Osteocyte (in vitro differentiated cells): Measurements from ENCODE around the gene PLXNA4. TPM values are rescaled to one million over a fixed set of nuclear protein-coding genes. Genes with fewer than 3 reads are reported as not detected.

Source experiments
- DNase-seq: peaks from one replicate; pipeline ENCODE4 v3.0.0; 2021; ENCODE audit warnings: mixed read lengths; ENCODE audit not compliant: unreplicated experiment; ENCODE audit errors: extremely low spot score
- H3K27ac Mint-ChIP-seq: one replicate; pipeline ENCODE4 v1.8.0; 2021; ENCODE audit warnings: mild to moderate bottlenecking, mixed read lengths; ENCODE audit not compliant: unreplicated experiment
- H3K27me3 Mint-ChIP-seq: one replicate; pipeline ENCODE4 v1.8.0; 2021; ENCODE audit warnings: mixed read lengths; ENCODE audit not compliant: unreplicated experiment
- H3K36me3 Mint-ChIP-seq: one replicate; pipeline ENCODE4 v1.8.0; 2021; ENCODE audit warnings: mixed read lengths; ENCODE audit not compliant: unreplicated experiment
- H3K4me1 Mint-ChIP-seq: one replicate; pipeline ENCODE4 v1.8.0; 2021; ENCODE audit warnings: mixed read lengths; ENCODE audit not compliant: unreplicated experiment
- H3K4me3 Mint-ChIP-seq: one replicate; pipeline ENCODE4 v1.8.0; 2021; ENCODE audit warnings: mild to moderate bottlenecking, moderate library complexity, mixed read lengths; ENCODE audit not compliant: unreplicated experiment
- H3K9me3 Mint-ChIP-seq: one replicate; pipeline ENCODE4 v1.8.0; 2021; ENCODE audit warnings: mixed read lengths; ENCODE audit not compliant: unreplicated experiment
- total RNA-seq: library from RNA; stranded (reverse); gene quantifications from 2 replicates; pipeline ENCODE4 v1.2.1, GENCODE V29; 2021
- TF ChIP-seq, protein P1 (sequence below): fragments of 200-600 bp; sonication (generic); IDR thresholded peaks from 2 replicates; pipeline ENCODE4 v1.5.0; 2021; ENCODE audit warnings: antibody characterized with exemption, mild to moderate bottlenecking, moderate library complexity

PLXNA4 gene
- total RNA-seq, 1 donor from 2014 or later = 59.0 TPM

DNA sequence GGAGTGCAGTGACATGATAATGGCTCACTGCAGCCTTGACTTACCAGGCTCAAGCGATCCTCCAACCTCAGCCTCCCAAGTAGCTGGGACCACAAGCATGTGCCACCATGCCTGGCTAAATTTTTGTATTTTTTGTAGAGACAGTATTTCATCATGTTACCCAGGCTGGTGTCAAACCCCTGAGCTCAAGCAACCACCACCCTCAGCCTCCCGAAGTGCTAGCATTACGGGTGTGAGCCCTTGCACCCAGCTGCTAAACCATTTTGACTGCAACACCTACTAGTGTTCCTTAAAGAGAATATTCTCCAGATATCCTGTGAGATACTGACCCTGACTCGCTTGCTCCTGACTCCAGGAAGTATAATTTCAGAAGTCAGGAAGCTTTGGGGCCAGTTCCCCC is 85.8 kb downstream of the PLXNA4 start:
- H3K36me3 Mint-ChIP-seq = peaks cover 26% of the 10 kb centered on the region
- no peak overlapping the region for H3K27ac Mint-ChIP-seq
- no peak overlapping the region for H3K4me3 Mint-ChIP-seq
- H3K27me3 Mint-ChIP-seq = no peaks in the 10 kb centered on the region
- H3K4me1 Mint-ChIP-seq = peaks cover 39% of the 10 kb centered on the region
- DNase-seq = no peak
- TF ChIP-seq, protein P1, sequence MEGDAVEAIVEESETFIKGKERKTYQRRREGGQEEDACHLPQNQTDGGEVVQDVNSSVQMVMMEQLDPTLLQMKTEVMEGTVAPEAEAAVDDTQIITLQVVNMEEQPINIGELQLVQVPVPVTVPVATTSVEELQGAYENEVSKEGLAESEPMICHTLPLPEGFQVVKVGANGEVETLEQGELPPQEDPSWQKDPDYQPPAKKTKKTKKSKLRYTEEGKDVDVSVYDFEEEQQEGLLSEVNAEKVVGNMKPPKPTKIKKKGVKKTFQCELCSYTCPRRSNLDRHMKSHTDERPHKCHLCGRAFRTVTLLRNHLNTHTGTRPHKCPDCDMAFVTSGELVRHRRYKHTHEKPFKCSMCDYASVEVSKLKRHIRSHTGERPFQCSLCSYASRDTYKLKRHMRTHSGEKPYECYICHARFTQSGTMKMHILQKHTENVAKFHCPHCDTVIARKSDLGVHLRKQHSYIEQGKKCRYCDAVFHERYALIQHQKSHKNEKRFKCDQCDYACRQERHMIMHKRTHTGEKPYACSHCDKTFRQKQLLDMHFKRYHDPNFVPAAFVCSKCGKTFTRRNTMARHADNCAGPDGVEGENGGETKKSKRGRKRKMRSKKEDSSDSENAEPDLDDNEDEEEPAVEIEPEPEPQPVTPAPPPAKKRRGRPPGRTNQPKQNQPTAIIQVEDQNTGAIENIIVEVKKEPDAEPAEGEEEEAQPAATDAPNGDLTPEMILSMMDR = no peak
- H3K9me3 Mint-ChIP-seq = no peaks in the 10 kb centered on the region

DNA sequence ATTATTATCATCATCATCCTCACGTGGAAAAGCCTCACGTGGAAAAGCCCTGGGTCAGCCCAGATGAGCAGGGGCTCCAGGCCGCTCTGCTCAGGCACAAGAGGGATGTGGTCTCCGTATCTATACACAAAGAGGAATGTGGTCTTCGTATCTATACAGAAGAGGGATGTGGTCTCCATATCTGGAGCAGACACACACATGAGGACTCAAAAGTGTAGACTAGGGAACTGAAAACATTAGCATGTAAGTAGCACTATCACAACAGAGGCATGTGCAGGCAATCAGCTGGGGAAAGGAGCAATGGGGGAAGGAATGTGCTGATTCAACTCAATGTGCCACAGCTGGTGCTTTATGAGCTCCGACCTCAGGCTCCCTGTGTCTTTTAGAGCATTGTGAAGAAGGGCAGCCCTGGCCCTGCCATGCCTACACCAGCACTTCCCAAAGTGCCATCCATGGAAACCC is 86.5 kb downstream of the PLXNA4 start:
- Mint-ChIP-seq H3K27me3 (no peaks in the 10 kb centered on the region), H3K9me3 (no peaks in the 10 kb centered on the region), H3K27ac (no peak overlapping the region), H3K4me3 (no peak overlapping the region), H3K4me1 (peaks cover 39% of the 10 kb centered on the region), H3K36me3 (peaks cover 27% of the 10 kb centered on the region)
- TF ChIP-seq, protein P1 = no peak
- no peak for DNase-seq

DNA sequence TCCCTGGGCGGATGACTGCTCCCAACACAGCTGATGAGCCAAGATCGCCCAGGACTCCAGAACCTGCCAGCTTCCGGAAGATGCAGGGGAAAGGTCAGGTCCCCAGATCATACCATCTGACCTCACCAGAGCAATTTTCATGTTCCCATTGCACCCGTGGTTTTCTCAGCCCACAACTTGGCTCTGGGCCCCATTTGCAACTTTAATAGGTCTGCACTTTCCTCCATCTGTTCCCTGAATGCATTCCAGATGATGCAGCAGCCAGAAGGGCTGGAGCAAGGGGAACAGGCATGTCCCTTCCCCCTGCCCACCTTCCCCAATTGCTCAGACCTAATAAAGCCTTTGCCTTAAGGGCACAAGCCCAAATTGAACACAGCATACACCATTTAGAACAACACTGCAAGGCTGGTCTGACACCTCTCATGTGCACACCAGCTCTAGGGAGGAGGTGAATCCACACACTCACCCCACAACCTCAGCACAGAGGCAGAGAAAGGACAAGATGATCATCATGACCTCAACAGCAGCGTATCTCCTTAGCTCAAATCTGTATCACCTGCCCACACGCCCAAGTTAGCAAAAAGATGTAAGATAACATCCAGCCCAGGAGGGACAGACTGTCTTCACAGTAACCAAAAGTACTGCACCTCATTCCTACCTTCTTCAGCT is 87.5 kb downstream of the PLXNA4 start:
- TF ChIP-seq, protein P1 = no peak
- H3K4me1 Mint-ChIP-seq = peaks cover 39% of the 10 kb centered on the region
- peaks cover 37% of the 10 kb centered on the region for H3K36me3 Mint-ChIP-seq
- DNase-seq = no peak
- no peaks in the 10 kb centered on the region for H3K27me3 Mint-ChIP-seq
- no peak overlapping the region for H3K4me3 Mint-ChIP-seq
- no peak overlapping the region for H3K27ac Mint-ChIP-seq
- no peaks in the 10 kb centered on the region for H3K9me3 Mint-ChIP-seq

DNA sequence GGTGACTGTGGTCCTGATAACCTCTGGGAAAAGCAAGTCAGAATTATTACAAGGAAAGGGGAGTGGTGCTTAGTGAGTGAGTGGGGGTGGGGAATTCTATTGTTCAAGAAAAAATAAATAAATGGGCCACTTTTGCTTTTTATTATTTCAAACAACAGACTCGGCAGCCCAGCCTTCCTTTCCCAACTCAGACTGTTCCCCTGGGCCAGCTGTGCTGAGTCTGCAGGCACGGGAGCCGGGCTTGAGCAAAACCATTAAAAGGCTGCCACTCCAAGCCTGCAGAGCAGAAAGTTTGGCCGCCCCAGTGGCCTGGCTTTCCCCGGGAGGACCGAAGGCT is 90.0 kb downstream of the PLXNA4 start:
- Mint-ChIP-seq H3K27me3 (no peaks in the 10 kb centered on the region), H3K36me3 (peaks cover 39% of the 10 kb centered on the region), H3K4me1 (peaks cover 23% of the 10 kb centered on the region), H3K9me3 (no peaks in the 10 kb centered on the region), H3K27ac (no peak overlapping the region), H3K4me3 (no peak overlapping the region)
- no peak for DNase-seq
- TF ChIP-seq, protein P1 = no peak

DNA sequence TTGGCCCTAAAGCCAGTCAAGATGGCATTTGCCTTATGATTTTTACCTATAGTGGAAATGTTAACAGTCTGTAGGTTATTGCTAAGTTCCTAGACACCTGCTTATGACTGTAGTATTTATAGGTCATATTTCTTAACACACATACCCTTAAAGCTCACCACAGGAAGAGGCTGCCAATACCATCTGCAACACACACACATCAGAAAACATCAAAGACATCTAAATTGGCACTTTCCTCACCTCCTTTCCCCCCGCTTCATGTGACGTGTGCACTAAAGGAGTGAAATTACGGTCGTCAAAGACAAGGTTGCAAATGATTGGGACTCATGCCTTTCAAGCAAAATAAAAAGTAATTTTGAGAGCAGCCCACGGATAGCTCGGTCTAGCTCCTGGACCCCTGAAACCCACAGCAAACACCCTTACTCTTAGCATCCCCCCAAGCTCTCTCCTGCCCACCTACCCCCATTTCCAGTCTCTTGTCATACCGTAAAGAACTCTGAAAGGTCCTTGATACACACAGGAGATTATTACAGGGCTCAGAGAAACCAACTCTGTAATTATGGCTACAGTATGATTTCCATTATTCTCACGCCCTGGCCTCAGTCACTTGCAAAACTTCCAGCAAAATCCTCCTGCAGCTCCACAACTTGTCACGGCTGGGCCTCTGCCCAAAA is 90.5 kb downstream of the PLXNA4 start:
- Mint-ChIP-seq H3K4me3 (no peak overlapping the region), H3K27me3 (no peaks in the 10 kb centered on the region), H3K27ac (no peak overlapping the region), H3K9me3 (no peaks in the 10 kb centered on the region), H3K4me1 (peaks cover 22% of the 10 kb centered on the region), H3K36me3 (peaks cover 39% of the 10 kb centered on the region)
- TF ChIP-seq, protein P1 = no peak
- DNase-seq = no peak
